GM12874 (cell line): ENCODE results near the gene GALR3.
A peak's percentile ranks its signal among the peaks of the same experiment; 100 is the strongest.

Experiments
- CTCF ChIP-seq: IDR thresholded peaks from 2 replicates; pipeline ENCODE4 v1.5.1; 2011; ENCODE audit warnings: low read depth, mild to moderate bottlenecking, control low read depth, low read length, moderate library complexity; ENCODE audit not compliant: insufficient read depth

The GALR3 gene

GRCh38 chr22:37811867-37812266 lies 11.3 kb upstream of the GALR3 start:
- TF ChIP-seq CTCF = no peak

GRCh38 chr22:37812869-37813678 lies 10.1 kb upstream of the GALR3 start:
- TF ChIP-seq CTCF = no peak

GRCh38 chr22:37815593-37815992 lies 7.6 kb upstream of the GALR3 start:
- TF ChIP-seq CTCF = no peak

- TF ChIP-seq CTCF = no peak
Observed at GRCh38 chr22:37816543-37817180, 6.5 kb upstream of the GALR3 start.

GRCh38 chr22:37817705-37818408 lies 5.3 kb upstream of the GALR3 start:
- TF ChIP-seq CTCF = peak; percentile 95

- peak; percentile 54 for TF ChIP-seq CTCF
Observed at GRCh38 chr22:37818409-37819104, 4.6 kb upstream of the GALR3 start.

- no peak for TF ChIP-seq CTCF
Observed at GRCh38 chr22:37819105-37819433, 4.1 kb upstream of the GALR3 start.
